Spleen (tissue), 7 donors: Measurements from ENCODE around the gene MAP2K1.

Experiments
- POLR2AphosphoS5 ChIP-seq, 3 donors: sonication (generic); formaldehyde crosslinking; IDR thresholded peaks; one replicate each; pipeline ENCODE4 v1.5.1; 2017; ENCODE audit warnings: antibody characterized with exemption in 3 of 3
- TF ChIP-seq, protein P1 (sequence below), 11 experiments: fragments of 200-600 bp in 7 of 11; fragments of 450-650 bp in 4 of 11; sonication (generic) in 4 of 11; IDR thresholded peaks in 8 of 11; conservative IDR thresholded peaks in 3 of 11; 1 replicate in 7 of 11; 2 replicates in 4 of 11; pipeline versions ENCODE4 v1.4.0 to v1.8.0; 2016 to 2021; ENCODE audit warnings: antibody characterized with exemption in 11 of 11, inconsistent platforms in 4 of 11, mild to moderate bottlenecking in 1 of 11
- donor health status: DM: no; HTN: no; CAD: no; lungs with moderate emphysema.
- donor health status: DM: no; HTN: no; CAD: no.
- donor health status: DM: no; HTN: no; CAD: no.

DNA sequence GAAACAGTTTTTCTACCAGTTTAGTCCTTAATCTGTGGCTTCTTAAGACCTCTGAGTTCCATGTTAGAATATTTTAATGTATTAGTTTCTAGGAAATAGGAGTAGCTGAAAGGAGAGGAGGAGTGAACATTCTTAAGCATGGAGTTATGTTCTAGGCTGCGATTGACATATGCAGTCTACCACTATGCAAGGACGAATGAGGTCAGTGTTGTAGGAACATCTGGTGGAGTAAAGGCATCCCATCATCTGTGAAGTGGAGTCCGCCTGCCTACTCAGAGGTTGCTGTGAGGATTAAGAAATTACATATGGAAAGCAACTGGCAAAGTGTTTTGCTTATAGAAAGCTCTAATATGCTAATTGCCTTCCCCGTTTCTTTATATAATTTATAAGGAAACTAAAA lies 65.7 kb downstream of the MAP2K1 start:
- TF ChIP-seq, protein P1, sequence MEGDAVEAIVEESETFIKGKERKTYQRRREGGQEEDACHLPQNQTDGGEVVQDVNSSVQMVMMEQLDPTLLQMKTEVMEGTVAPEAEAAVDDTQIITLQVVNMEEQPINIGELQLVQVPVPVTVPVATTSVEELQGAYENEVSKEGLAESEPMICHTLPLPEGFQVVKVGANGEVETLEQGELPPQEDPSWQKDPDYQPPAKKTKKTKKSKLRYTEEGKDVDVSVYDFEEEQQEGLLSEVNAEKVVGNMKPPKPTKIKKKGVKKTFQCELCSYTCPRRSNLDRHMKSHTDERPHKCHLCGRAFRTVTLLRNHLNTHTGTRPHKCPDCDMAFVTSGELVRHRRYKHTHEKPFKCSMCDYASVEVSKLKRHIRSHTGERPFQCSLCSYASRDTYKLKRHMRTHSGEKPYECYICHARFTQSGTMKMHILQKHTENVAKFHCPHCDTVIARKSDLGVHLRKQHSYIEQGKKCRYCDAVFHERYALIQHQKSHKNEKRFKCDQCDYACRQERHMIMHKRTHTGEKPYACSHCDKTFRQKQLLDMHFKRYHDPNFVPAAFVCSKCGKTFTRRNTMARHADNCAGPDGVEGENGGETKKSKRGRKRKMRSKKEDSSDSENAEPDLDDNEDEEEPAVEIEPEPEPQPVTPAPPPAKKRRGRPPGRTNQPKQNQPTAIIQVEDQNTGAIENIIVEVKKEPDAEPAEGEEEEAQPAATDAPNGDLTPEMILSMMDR (IDR thresholded peaks at IDR 0.05 in 8 of 11, conservative IDR thresholded peaks at IDR 0.05 in 3 of 11) = no peak
- no peak for TF ChIP-seq POLR2AphosphoS5 (IDR thresholded peaks at IDR 0.05)
